RWPE1 (cell line): ENCODE data around the gene SAP30.

ENCODE experiments used
- CTCF ChIA-PET: fragments of 350-600 bp; sonication (Branson Sonifier 250); formaldehyde crosslinking; extraction: SDS; loops from one replicate; lab custom pipeline; 2021; lab: Yijun Ruan, JAX
- POLR2A ChIA-PET: fragments of 400-600 bp; formaldehyde crosslinking; extraction: SDS; loops from one replicate; lab custom pipeline; 2020; ENCODE audit warnings: antibody characterized with exemption; ENCODE audit not compliant: low non-redundant PET; lab: Yijun Ruan, JAX
- DNase-seq: peaks from one replicate; pipeline ENCODE4 v3.0.0; 2012; ENCODE audit warnings: low spot score
- H3K27ac ChIP-seq: fragments of 450-650 bp; 2 replicates; pipeline ENCODE4 v1.5.1; 2017
- TF ChIP-seq, protein P1 (sequence below): fragments of 450-650 bp; conservative IDR thresholded peaks from 2 replicates; pipeline ENCODE4 v1.5.1; 2017; ENCODE audit warnings: low read depth, mild to moderate bottlenecking

Gene SAP30

DNA sequence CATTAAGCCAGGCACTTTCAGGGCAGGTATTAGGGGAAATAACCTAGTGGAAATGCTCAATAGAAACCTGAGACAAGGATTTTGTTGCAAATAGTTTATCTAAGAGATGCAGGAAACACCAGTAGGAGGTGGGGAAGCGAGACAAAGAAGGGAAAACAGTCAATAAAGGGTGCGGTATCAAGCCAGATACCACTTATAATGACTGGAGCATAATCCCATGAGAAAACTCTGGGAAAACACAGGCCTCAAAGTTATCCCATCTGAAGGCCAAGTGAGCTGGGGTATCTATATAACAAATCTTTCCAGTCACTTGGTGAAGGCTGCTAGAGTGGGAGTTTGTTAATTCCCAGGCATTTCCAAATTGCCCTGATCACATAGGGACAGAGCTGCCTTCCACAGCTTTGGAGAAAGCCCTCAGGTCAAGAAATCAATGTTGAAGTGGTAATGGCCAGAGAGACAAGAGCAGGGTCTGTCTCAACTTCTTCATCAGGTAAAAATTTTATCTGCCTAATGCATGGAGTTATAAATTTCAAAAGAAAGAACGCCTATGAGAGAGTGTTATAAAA, 26.8 kb upstream of the SAP30 start:
- TF ChIP-seq, protein P1, sequence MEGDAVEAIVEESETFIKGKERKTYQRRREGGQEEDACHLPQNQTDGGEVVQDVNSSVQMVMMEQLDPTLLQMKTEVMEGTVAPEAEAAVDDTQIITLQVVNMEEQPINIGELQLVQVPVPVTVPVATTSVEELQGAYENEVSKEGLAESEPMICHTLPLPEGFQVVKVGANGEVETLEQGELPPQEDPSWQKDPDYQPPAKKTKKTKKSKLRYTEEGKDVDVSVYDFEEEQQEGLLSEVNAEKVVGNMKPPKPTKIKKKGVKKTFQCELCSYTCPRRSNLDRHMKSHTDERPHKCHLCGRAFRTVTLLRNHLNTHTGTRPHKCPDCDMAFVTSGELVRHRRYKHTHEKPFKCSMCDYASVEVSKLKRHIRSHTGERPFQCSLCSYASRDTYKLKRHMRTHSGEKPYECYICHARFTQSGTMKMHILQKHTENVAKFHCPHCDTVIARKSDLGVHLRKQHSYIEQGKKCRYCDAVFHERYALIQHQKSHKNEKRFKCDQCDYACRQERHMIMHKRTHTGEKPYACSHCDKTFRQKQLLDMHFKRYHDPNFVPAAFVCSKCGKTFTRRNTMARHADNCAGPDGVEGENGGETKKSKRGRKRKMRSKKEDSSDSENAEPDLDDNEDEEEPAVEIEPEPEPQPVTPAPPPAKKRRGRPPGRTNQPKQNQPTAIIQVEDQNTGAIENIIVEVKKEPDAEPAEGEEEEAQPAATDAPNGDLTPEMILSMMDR = no peak
- DNase-seq = no peak
- CTCF ChIA-PET = no interaction called here
- POLR2A ChIA-PET = no interaction called here
- no peak overlapping the region for H3K27ac ChIP-seq

DNA sequence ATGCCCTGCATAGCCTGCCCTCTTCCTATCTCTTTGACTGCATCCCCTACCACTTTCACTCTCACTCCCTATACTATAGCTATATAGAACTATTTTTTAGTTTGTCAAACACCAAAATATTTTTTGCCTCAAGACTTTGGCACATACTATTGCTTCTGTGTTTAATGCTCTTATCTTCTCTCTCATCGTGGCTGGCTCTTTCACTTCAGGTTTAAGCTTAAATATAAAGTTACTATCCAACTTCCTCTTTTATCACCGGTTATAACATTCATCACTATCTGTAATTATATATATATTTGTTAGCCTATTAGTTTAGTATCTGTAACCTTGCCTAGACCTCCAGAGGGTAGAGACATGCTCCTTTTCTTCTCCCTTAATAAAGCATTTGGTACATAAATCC, 25.1 kb upstream of the SAP30 start:
- ChIA-PET CTCF (interaction anchor here (0.6 kb wide), 2 partner anchors 44 to 71 kb away, joined by 4 to 6 read pairs; no protein-coding TSS in a partner anchor), POLR2A (no interaction called here)
- no peak overlapping the region for H3K27ac ChIP-seq
- TF ChIP-seq, protein P1 = no peak
- no peak for DNase-seq

DNA sequence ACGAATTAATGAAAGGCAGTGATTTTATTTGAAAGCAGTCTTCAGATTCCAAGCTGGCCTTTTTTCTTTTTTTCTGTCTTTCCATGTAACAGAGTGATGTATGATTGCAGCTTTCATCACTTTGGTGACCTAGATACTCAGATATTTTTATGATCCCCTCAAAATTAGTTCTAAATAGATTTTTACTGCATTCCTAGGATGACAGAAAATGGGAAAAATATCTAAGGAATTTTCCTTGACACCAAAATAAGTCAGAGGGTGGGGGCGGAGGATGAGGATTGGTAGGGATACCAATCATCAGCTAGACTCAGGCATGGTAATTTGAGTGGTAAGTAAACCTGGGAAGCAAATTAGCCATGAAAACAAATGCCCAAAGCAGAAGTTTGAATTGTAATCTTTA, 24.7 kb upstream of the SAP30 start:
- DNase-seq = peak; percentile 13
- POLR2A ChIA-PET = interaction anchor here (0.6 kb wide), 1 partner anchor 25 kb away, joined by 3 read pairs; the partner anchor contains the start of gene SAP30
- no peak overlapping the region for H3K27ac ChIP-seq
- CTCF ChIA-PET = interaction anchor here (0.6 kb wide), 1 partner anchor 45 kb away, joined by 6 read pairs; no protein-coding TSS in a partner anchor
- TF ChIP-seq, protein P1 = no peak

DNA sequence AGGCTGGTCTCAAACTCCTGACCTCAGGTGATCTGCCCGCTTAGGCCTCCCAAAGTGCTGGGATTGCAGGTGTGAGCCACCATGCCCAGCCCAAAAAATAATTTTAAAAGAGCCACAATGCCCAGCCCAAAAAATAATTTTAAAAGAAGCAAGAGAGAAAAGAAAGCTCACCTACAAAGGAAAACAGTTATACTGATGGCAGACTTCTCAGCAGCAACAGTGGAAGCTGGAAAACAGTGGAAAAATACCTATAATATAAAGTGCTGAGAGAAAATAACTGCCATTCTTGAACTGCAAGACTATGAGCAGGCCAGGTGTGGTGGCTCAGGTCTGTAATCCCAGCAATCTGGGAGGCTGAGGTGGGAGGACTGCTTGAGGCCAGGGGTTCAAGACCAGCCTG, 23.3 kb upstream of the SAP30 start:
- ChIA-PET CTCF (interaction anchor here (0.6 to 0.7 kb wide), 2 partner anchors 17 to 46 kb away, joined by 3 to 4 read pairs; no protein-coding TSS in a partner anchor), POLR2A (no interaction called here)
- TF ChIP-seq, protein P1 = no peak

DNA sequence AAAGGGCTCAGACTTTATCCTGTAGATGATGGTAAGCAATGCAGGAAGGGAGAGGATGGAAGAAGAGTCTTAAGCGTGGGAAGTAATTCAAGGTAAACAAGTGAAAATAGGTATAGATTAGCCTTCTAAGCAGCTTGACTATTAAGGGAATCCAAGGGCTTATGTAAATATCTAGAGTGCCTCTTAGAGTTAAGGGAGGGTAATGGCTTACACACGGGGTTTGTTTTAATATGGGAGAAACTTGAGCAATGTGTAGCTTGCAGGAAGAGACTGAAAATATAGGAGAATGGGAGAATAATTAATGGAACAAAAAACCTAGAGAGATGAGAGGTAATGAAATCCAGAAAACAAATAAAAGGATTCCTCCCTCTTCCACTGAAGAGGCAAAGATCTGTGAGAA, 12.8 kb upstream of the SAP30 start:
- POLR2A ChIA-PET = no interaction called here
- TF ChIP-seq, protein P1 = no peak

More for the DNA sequence above, 23.3 kb upstream of the SAP30 start:
- H3K27ac ChIP-seq = no peak overlapping the region
- DNase-seq = no peak

DNA sequence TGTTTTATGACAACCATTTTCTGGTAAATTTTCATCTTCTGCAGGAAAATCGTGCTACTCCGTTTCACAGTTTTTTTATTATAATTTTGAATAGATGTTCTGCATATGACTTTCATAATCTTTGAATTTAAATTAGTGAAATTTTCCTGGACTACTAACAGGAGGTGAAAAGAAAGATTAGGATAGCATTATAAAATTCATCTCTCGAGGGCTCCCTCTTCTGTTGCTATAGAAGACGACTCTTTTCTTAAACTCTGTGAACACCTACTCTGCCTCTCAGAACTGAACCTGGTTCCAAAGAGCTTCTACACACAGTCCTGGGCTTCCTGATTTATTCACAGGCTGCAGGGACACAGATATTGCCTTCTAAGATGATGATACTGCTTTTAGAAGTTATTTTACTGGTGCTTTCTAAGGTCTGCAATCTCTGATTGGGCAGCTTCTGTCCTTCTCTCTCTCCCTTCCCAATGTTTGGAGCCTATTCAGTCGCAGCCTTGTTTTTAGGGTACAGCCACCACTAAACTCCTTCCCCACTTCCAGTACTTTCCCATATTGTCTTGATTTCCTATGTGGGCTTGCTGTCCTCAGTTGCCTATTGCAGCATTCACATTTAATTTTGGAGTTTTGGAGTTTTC, 10.1 kb upstream of the SAP30 start:
- no peak overlapping the region for H3K27ac ChIP-seq
- ChIA-PET POLR2A (no interaction called here), CTCF (interaction anchor here (0.7 to 1.3 kb wide), 4 partner anchors 17 to 85 kb away, joined by 3 to 6 read pairs (median 4); no protein-coding TSS in a partner anchor)
- no peak for DNase-seq
- TF ChIP-seq, protein P1 = peak; percentile 16; the same call in 1 of the 2 replicates

More for the DNA sequence above, 12.8 kb upstream of the SAP30 start:
- no peak for DNase-seq
- H3K27ac ChIP-seq = no peak overlapping the region
- CTCF ChIA-PET = no interaction called here
